Peyer's patch (tissue), 4 donors: ENCODE results near the gene GPR137.

ENCODE experiments used
- CTCF ChIP-seq, 6 experiments: fragments of 450-650 bp in 4 of 6; fragments of 200-600 bp in 2 of 6; sonication (generic) in 1 of 6; IDR thresholded peaks; one replicate each; pipeline ENCODE4 v1.5.1; 2017 to 2019; ENCODE audit warnings: antibody characterized with exemption in 6 of 6, mild to moderate bottlenecking in 3 of 6, moderate library complexity in 1 of 6
- POLR2A ChIP-seq, 2 donors: fragments of 450-650 bp; IDR thresholded peaks; one replicate each; pipeline ENCODE4 v1.5.1; 2017; ENCODE audit warnings: antibody characterized with exemption in 2 of 2, mild to moderate bottlenecking in 2 of 2, moderate library complexity in 2 of 2

GRCh38 chr11:64262271-64263002 lies 23.2 kb upstream of the GPR137 start:
- TF ChIP-seq CTCF (IDR thresholded peaks at IDR 0.05) (no peak), POLR2A (IDR thresholded peaks at IDR 0.05) (no peak)
